SU-DHL-6 (cell line): ENCODE measurements around the gene IL1RN.

Experiments
- H2AFZ ChIP-seq: fragments of 200-600 bp; sonication (generic); 2 replicates; pipeline ENCODE4 v1.6.1; 2014; ENCODE audit warnings: low read depth, mild to moderate bottlenecking, moderate library complexity, mixed read lengths, antibody characterized with exemption, low read length; ENCODE audit not compliant: severe bottlenecking
- H3F3A ChIP-seq: fragments of 200-600 bp; shearing (Covaris generic); 2 replicates; pipeline ENCODE4 v1.6.0; 2016; ENCODE audit warnings: antibody characterized with exemption, mild to moderate bottlenecking; ENCODE audit not compliant: insufficient read depth
- H3K27ac ChIP-seq: fragments of 200-600 bp; sonication (generic); 2 replicates; pipeline ENCODE4 v1.5.1; 2016; ENCODE audit warnings: low read depth, mild to moderate bottlenecking, low read length, moderate library complexity, mixed read lengths
- H3K27me3 ChIP-seq: fragments of 200-600 bp; sonication (generic), shearing (Covaris generic); 2 replicates; pipeline ENCODE4 v1.6.0; 2014; ENCODE audit warnings: mild to moderate bottlenecking, low read length
- H3K36me3 ChIP-seq: fragments of 200-600 bp; sonication (generic); 2 replicates; pipeline ENCODE4 v1.6.1; 2014; ENCODE audit warnings: mild to moderate bottlenecking, low read length, mixed read lengths
- H3K4me2 ChIP-seq: fragments of 300-600, 200-600 bp; shearing (Covaris generic), sonication (generic); 2 replicates; pipeline ENCODE4 v1.6.0; 2014; ENCODE audit warnings: low read length, low read depth, mild to moderate bottlenecking; ENCODE audit not compliant: poor library complexity, severe bottlenecking
- H3K4me3 ChIP-seq: fragments of 200-600 bp; sonication (generic); 2 replicates; pipeline ENCODE4 v1.5.1; 2014; ENCODE audit warnings: antibody characterized with exemption, low read length, mild to moderate bottlenecking, mixed read lengths; ENCODE audit not compliant: insufficient read depth, poor library complexity, severe bottlenecking
- H3K79me2 ChIP-seq: fragments of 200-600 bp; sonication (generic); 2 replicates; pipeline ENCODE4 v1.6.1; 2014; ENCODE audit warnings: mild to moderate bottlenecking, low read length, moderate library complexity; ENCODE audit not compliant: insufficient read depth
- H3K9ac ChIP-seq: fragments of 200-600 bp; sonication (generic); 2 replicates; pipeline ENCODE4 v1.7.0; 2014; ENCODE audit warnings: mild to moderate bottlenecking, low read length
- H3K9me2 ChIP-seq: fragments of 200-600 bp; sonication (generic); replicated peaks from 2 replicates; pipeline ENCODE4 v1.6.1; 2014; ENCODE audit warnings: low read length; ENCODE audit not compliant: insufficient read depth
- H3K9me3 ChIP-seq: fragments of 200-600 bp; sonication (generic); 2 replicates; pipeline ENCODE4 v1.6.1; 2014; ENCODE audit warnings: low read length, mixed read lengths; ENCODE audit not compliant: insufficient read depth
- H4K20me1 ChIP-seq: fragments of 200-600 bp; sonication (generic); 2 replicates; pipeline ENCODE4 v1.6.1; 2014; ENCODE audit warnings: low read depth, mild to moderate bottlenecking, antibody characterized with exemption, low read length, moderate library complexity, mixed read lengths
- CTCF ChIP-seq: fragments of 200-600 bp; sonication (generic); IDR thresholded peaks from one replicate; pipeline ENCODE4 v1.5.1; 2017; ENCODE audit warnings: antibody characterized with exemption, mild to moderate bottlenecking, low read length, moderate library complexity; ENCODE audit not compliant: insufficient read depth, poor library complexity, severe bottlenecking
- EZH2phosphoT487 ChIP-seq: fragments of 200-600 bp; sonication (generic), shearing (Covaris generic); conservative IDR thresholded peaks from 2 replicates; pipeline ENCODE4 v1.6.1; 2018; ENCODE audit warnings: mild to moderate bottlenecking, antibody characterized with exemption, low read length, moderate library complexity, mixed read lengths

IL1RN gene

DNA sequence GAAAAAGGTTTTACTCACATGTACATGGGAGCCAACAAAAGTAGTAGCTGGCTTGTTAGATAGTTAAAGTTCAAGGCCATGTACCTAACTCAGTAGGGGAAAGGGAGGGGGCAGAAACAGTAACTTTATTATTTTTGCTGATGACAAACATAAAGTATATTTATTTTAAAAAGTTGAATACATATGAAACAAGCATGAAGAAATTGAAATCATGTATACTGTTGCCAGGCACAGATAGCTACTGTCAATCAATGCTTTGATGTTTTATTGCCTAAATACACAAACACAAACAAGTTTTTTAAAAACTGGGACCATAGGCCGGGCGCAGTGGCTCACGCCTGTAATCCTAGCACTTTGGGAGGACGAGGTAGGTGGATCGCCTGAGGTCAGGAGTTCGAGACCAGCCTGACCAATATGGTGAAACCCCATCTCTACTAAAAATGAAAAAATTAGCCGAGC lies 38.8 kb downstream of the IL1RN start:
- H3K9ac ChIP-seq, result no peak overlapping the region
- H4K20me1 ChIP-seq, result no peaks in the 10 kb centered on the region
- no peak overlapping the region for H3K4me3 ChIP-seq
- no peak overlapping the region for H2AFZ ChIP-seq
- no peaks in the 10 kb centered on the region for H3F3A ChIP-seq
- no peaks in the 10 kb centered on the region for H3K27me3 ChIP-seq
- no peak overlapping the region for H3K4me2 ChIP-seq
- no peaks in the 10 kb centered on the region for H3K9me3 ChIP-seq
- H3K79me2 ChIP-seq, result no peaks in the 10 kb centered on the region
- TF ChIP-seq CTCF (no peak), EZH2phosphoT487 (no peak)
- no peaks in the 10 kb centered on the region for H3K9me2 ChIP-seq
- no peaks in the 10 kb centered on the region for H3K36me3 ChIP-seq
- no peak overlapping the region for H3K27ac ChIP-seq

GRCh38 chr2:113167115-113167932 lies 39.9 kb downstream of the IL1RN start:
- H3K4me3 ChIP-seq, result no peak overlapping the region
- H3K9ac ChIP-seq, result no peak overlapping the region
- H3K36me3 ChIP-seq, result no peaks in the 10 kb centered on the region
- H3K9me2 ChIP-seq, result no peaks in the 10 kb centered on the region
- H3K27me3 ChIP-seq, result no peaks in the 10 kb centered on the region
- no peak overlapping the region for H2AFZ ChIP-seq
- no peaks in the 10 kb centered on the region for H3K79me2 ChIP-seq
- no peak overlapping the region for H3K27ac ChIP-seq
- no peaks in the 10 kb centered on the region for H3F3A ChIP-seq
- H3K9me3 ChIP-seq, result no peaks in the 10 kb centered on the region
- TF ChIP-seq CTCF (no peak), EZH2phosphoT487 (no peak)
- no peak overlapping the region for H3K4me2 ChIP-seq
- no peaks in the 10 kb centered on the region for H4K20me1 ChIP-seq

- H3F3A ChIP-seq, result no peaks in the 10 kb centered on the region
- no peak for TF ChIP-seq CTCF
- no peak for TF ChIP-seq EZH2phosphoT487
- H4K20me1 ChIP-seq, result no peaks in the 10 kb centered on the region
- no peaks in the 10 kb centered on the region for H3K9me2 ChIP-seq
- no peaks in the 10 kb centered on the region for H3K36me3 ChIP-seq
- H3K9ac ChIP-seq, result no peak overlapping the region
- H3K4me2 ChIP-seq, result no peak overlapping the region
- no peaks in the 10 kb centered on the region for H3K27me3 ChIP-seq
- H3K79me2 ChIP-seq, result no peaks in the 10 kb centered on the region
- H3K9me3 ChIP-seq, result no peaks in the 10 kb centered on the region
- no peak overlapping the region for H3K27ac ChIP-seq
- H2AFZ ChIP-seq, result no peak overlapping the region
- H3K4me3 ChIP-seq, result no peak overlapping the region
Observed at GRCh38 chr2:113167962-113168340, 40.6 kb downstream of the IL1RN start.
